GM06990 (cell line): ENCODE measurements around the gene SHE.

Experiments
- DNase-seq: peaks from one replicate; pipeline ENCODE4 v3.0.0-alpha.2; 2011; ENCODE audit not compliant: insufficient read length; ENCODE audit errors: extremely low read depth
- H3K27me3 ChIP-seq: replicated peaks from 2 replicates; pipeline ENCODE4 v1.6.0; 2011; ENCODE audit warnings: low read length; ENCODE audit not compliant: control insufficient read depth, insufficient read depth
- H3K36me3 ChIP-seq: 2 replicates; pipeline ENCODE4 v1.5.1; 2011; ENCODE audit warnings: low read length; ENCODE audit not compliant: control insufficient read depth, insufficient read depth
- H3K4me3 ChIP-seq: replicated peaks from 2 replicates; pipeline ENCODE4 v1.5.1; 2011; ENCODE audit warnings: low read depth, mild to moderate bottlenecking, control low read depth, low read length
- CTCF ChIP-seq: IDR thresholded peaks from 2 replicates; pipeline ENCODE4 v1.5.1; 2011; ENCODE audit warnings: low read length, control low read depth, mild to moderate bottlenecking, inconsistent platforms; ENCODE audit not compliant: insufficient read depth, poor library complexity, severe bottlenecking

SHE gene

GRCh38 chr1:154502066-154502743 lies at the start of gene SHE, which contains the start of gene TDRD10:
Gene SHE (minus strand): TSS chr1:154502412. CDS start chr1:154502026, 386 bp downstream.
Gene TDRD10 (plus strand): TSS chr1:154502219. CDS start chr1:154506904, 4,685 bp downstream.
- H3K36me3 ChIP-seq = no peaks in the 10 kb centered on the region
- H3K27me3 ChIP-seq = peaks cover 1% of the 10 kb centered on the region
- TF ChIP-seq CTCF = no peak
- H3K4me3 ChIP-seq = no peak within 1 kb of the TSS
- DNase-seq = no peak

GRCh38 chr1:154551474-154551873 lies 49.3 kb upstream of the SHE start:
- no peaks in the 10 kb centered on the region for H3K27me3 ChIP-seq
- H3K4me3 ChIP-seq = no peak overlapping the region
- H3K36me3 ChIP-seq = peaks cover 56% of the 10 kb centered on the region
- TF ChIP-seq CTCF = no peak
- DNase-seq = no peak

GRCh38 chr1:154550657-154551056 lies 48.4 kb upstream of the SHE start:
- no peak overlapping the region for H3K4me3 ChIP-seq
- no peaks in the 10 kb centered on the region for H3K27me3 ChIP-seq
- no peak for DNase-seq
- TF ChIP-seq CTCF = no peak
- H3K36me3 ChIP-seq = peaks cover 54% of the 10 kb centered on the region

GRCh38 chr1:154550070-154550469 lies 47.9 kb upstream of the SHE start:
- H3K27me3 ChIP-seq = no peaks in the 10 kb centered on the region
- no peak for TF ChIP-seq CTCF
- peaks cover 48% of the 10 kb centered on the region for H3K36me3 ChIP-seq
- no peak for DNase-seq
- no peak overlapping the region for H3K4me3 ChIP-seq

GRCh38 chr1:154549202-154549770 lies 47.1 kb upstream of the SHE start:
- DNase-seq = no peak
- H3K36me3 ChIP-seq = peaks cover 44% of the 10 kb centered on the region
- H3K27me3 ChIP-seq = no peaks in the 10 kb centered on the region
- no peak overlapping the region for H3K4me3 ChIP-seq
- no peak for TF ChIP-seq CTCF
